HCT116 (cell line): ENCODE data around the gene FARP1. TPM values are rescaled to one million over a fixed set of nuclear protein-coding genes. Genes with fewer than 3 reads are reported as not detected.

Source experiments
- ATAC-seq: fragments of 200-7000 bp; cut with Tn5 transposase; 2 replicates; pipeline ENCODE4 v1.9.1; 2020; ENCODE audit warnings: mild to moderate bottlenecking, moderate library complexity
- BruUV-seq: library from RNA; stranded (reverse); fragments of 400-500 nt; replicated peaks from 2 replicates; lab custom pipeline; 2021; lab: Mats Ljungman, UMichigan
- CTCF ChIA-PET: fragments of 300-600 bp; sonication (Branson Sonifier 250); formaldehyde crosslinking; loops from one replicate; lab custom pipeline; 2021; ENCODE audit warnings: antibody characterized with exemption; lab: Charles Lee
- POLR2A ChIA-PET: fragments of 300-600, 350-600 bp; sonication (Branson Sonifier 250); formaldehyde crosslinking; loops from one replicate; lab custom pipeline; 2021; ENCODE audit warnings: antibody characterized with exemption; lab: Charles Lee
- RAD21 ChIA-PET, 2 experiments: fragments of 300-600 bp; sonication (Branson Sonifier 250); formaldehyde crosslinking; loops; one replicate each; lab custom pipeline; 2023; ENCODE audit warnings: low total read pairs in 2 of 2; ENCODE audit not compliant: uncharacterized antibody in 2 of 2, unreplicated experiment in 2 of 2, low non-redundant PET in 1 of 2; lab: Charles Lee
- DNase-seq: peaks from one replicate; pipeline ENCODE4 v3.0.0-alpha.2; 2010; ENCODE audit warnings: low read depth, low spot score
- H2AFZ ChIP-seq: fragments of 200-600 bp; shearing (Covaris generic), sonication (generic); 2 replicates; pipeline ENCODE4 v1.6.1; 2017; ENCODE audit warnings: low read depth, mixed run types, mixed read lengths, antibody characterized with exemption, low read length; ENCODE audit not compliant: poor library complexity, severe bottlenecking
- H3K27ac ChIP-seq: 2 replicates; pipeline ENCODE4 v1.5.1; 2012; ENCODE audit warnings: low read depth, low read length
- H3K27me3 ChIP-seq: fragments of 200-600 bp; sonication (generic); 2 replicates; pipeline ENCODE4 v1.6.1; 2016; ENCODE audit warnings: mixed run types, low read length, mixed read lengths; ENCODE audit not compliant: insufficient read depth
- H3K36me3 ChIP-seq, 2 experiments: fragments of 200-500 bp in 1 of 2; fragments of 200-600 bp in 1 of 2; sonication (Bioruptor generic) in 1 of 2; sonication (generic) in 1 of 2; 2 replicates each; pipeline versions ENCODE4 v1.5.1 to v1.6.1; 2014 to 2016; ENCODE audit warnings: low read length in 2 of 2, inconsistent platforms in 1 of 2, mixed read lengths in 1 of 2, mixed run types in 1 of 2; ENCODE audit not compliant: insufficient read depth in 2 of 2, control insufficient read depth in 1 of 2
- H3K4me1 ChIP-seq, 2 experiments: fragments of 200-600 bp in 1 of 2; sonication (generic) in 1 of 2; 2 replicates each; pipeline versions ENCODE4 v1.5.1 to v1.6.1; 2012 to 2017; ENCODE audit warnings: low read length in 2 of 2, inconsistent platforms in 1 of 2, mild to moderate bottlenecking in 1 of 2, mixed read lengths in 1 of 2, mixed run types in 1 of 2, moderate library complexity in 1 of 2; ENCODE audit not compliant: insufficient read depth in 2 of 2, control insufficient read depth in 1 of 2
- H3K4me2 ChIP-seq: fragments of 200-600 bp; sonication (generic); 2 replicates; pipeline ENCODE4 v1.6.1; 2017; ENCODE audit warnings: mixed run types, low read length, mixed read lengths
- H3K4me3 ChIP-seq, 2 experiments: fragments of 200-600 bp in 1 of 2; sonication (generic) in 1 of 2; replicated peaks in 1 of 2; 2 replicates each; pipeline ENCODE4 v1.5.1; 2011 to 2016; ENCODE audit warnings: low read length in 2 of 2, control low read depth in 1 of 2, low read depth in 1 of 2, mild to moderate bottlenecking in 1 of 2, mixed read lengths in 1 of 2, mixed run types in 1 of 2
- H3K79me2 ChIP-seq: fragments of 200-600 bp; sonication (generic); 2 replicates; pipeline ENCODE4 v1.6.1; 2017; ENCODE audit warnings: mild to moderate bottlenecking, mixed run types, low read length, moderate library complexity, mixed read lengths; ENCODE audit not compliant: insufficient read depth
- H3K9ac ChIP-seq: fragments of 200-600 bp; sonication (generic); 2 replicates; pipeline ENCODE4 v1.6.1; 2016; ENCODE audit warnings: low read length, mixed read lengths
- H3K9me2 ChIP-seq: fragments of 200-600 bp; sonication (generic), shearing (Covaris generic); 2 replicates; pipeline ENCODE4 v1.6.1; 2017; ENCODE audit warnings: mixed run types, mild to moderate bottlenecking, moderate library complexity; ENCODE audit not compliant: insufficient read depth
- H3K9me3 ChIP-seq, 2 experiments: fragments of 200-500 bp in 1 of 2; fragments of 200-600 bp in 1 of 2; sonication (Bioruptor generic) in 1 of 2; sonication (generic) in 1 of 2; 2 replicates each; pipeline ENCODE4 v1.6.1; 2014 to 2017; ENCODE audit warnings: low read length in 2 of 2, mixed read lengths in 2 of 2, inconsistent platforms in 1 of 2, low read depth in 1 of 2, mild to moderate bottlenecking in 1 of 2, mixed run types in 1 of 2, moderate library complexity in 1 of 2; ENCODE audit not compliant: control insufficient read depth in 1 of 2, insufficient read depth in 1 of 2
- H4K20me1 ChIP-seq: fragments of 200-600 bp; sonication (generic), shearing (Covaris generic); 2 replicates; pipeline ENCODE4 v1.6.1; 2017; ENCODE audit warnings: mixed run types, mild to moderate bottlenecking, moderate library complexity; ENCODE audit not compliant: insufficient read depth
- CBX3 ChIP-seq: IDR thresholded peaks from 2 replicates; pipeline ENCODE4 v1.6.1; 2012; ENCODE audit warnings: low read depth
- CEBPB ChIP-seq: IDR thresholded peaks from 2 replicates; pipeline ENCODE4 v1.6.1; 2012; ENCODE audit warnings: low read depth
- ELF1 ChIP-seq: IDR thresholded peaks from 2 replicates; pipeline ENCODE4 v1.6.1; 2012; ENCODE audit warnings: low read depth, borderline replicate concordance
- EZH2 ChIP-seq: fragments of 200-600 bp; sonication (generic); IDR thresholded peaks from 2 replicates; pipeline ENCODE4 v1.6.1; 2017; ENCODE audit warnings: antibody characterized with exemption, mixed run types
- EZH2phosphoT487 ChIP-seq: fragments of 200-600 bp; IDR thresholded peaks from 2 replicates; pipeline ENCODE4 v1.6.1; 2018; ENCODE audit warnings: antibody characterized with exemption, borderline replicate concordance
- FOSL1 ChIP-seq: IDR thresholded peaks from 2 replicates; pipeline ENCODE4 v1.6.1; 2012; ENCODE audit warnings: low read depth
- JUND ChIP-seq: IDR thresholded peaks from 2 replicates; pipeline ENCODE4 v1.6.1; 2012
- POLR2A ChIP-seq: IDR thresholded peaks from 2 replicates; pipeline ENCODE4 v1.7.0; 2011; ENCODE audit warnings: borderline replicate concordance; ENCODE audit not compliant: insufficient read depth, insufficient read length; ENCODE audit errors: extremely low read depth
- POLR2AphosphoS5 ChIP-seq: IDR thresholded peaks from 2 replicates; pipeline ENCODE4 v1.6.1; 2011; ENCODE audit warnings: mild to moderate bottlenecking, low read depth, low read length, moderate library complexity
- SIN3A ChIP-seq: IDR thresholded peaks from 2 replicates; pipeline ENCODE4 v1.6.1; 2012; ENCODE audit warnings: low read depth
- SRF ChIP-seq: IDR thresholded peaks from 2 replicates; pipeline ENCODE4 v1.6.1; 2012; ENCODE audit warnings: low read depth
- TCF7L2 ChIP-seq: IDR thresholded peaks from 2 replicates; pipeline ENCODE4 v1.7.0; 2011; ENCODE audit warnings: borderline replicate concordance, inconsistent platforms; ENCODE audit not compliant: insufficient read depth, insufficient read length; ENCODE audit errors: extremely low read depth
- YY1 ChIP-seq: IDR thresholded peaks from 2 replicates; pipeline ENCODE4 v1.6.1; 2011; ENCODE audit warnings: low read length, low read depth, moderate library complexity, mild to moderate bottlenecking; ENCODE audit not compliant: insufficient replicate concordance; ENCODE audit errors: extremely low read depth
- ZBTB33 ChIP-seq: IDR thresholded peaks from 2 replicates; pipeline ENCODE4 v1.6.1; 2011; ENCODE audit warnings: mild to moderate bottlenecking, low read length, moderate library complexity; ENCODE audit not compliant: insufficient replicate concordance; ENCODE audit errors: extremely low read depth
- ZFX ChIP-seq: fragments of 450-650 bp; IDR thresholded peaks from 2 replicates; pipeline ENCODE4 v1.6.1; 2017
- ZNF274 ChIP-seq: fragments of 200-500 bp; sonication (Bioruptor generic); IDR thresholded peaks from 2 replicates; pipeline ENCODE4 v1.6.1; 2014; ENCODE audit warnings: mild to moderate bottlenecking, low read depth, low read length, inconsistent platforms
- intact Hi-C: fragments of 100-400 bp; cut with micrococcal nuclease; formaldehyde crosslinking; loops from 2 replicates; pipeline ENCODE4 v1.10.0; 2022
- total RNA-seq: library from RNA; stranded (reverse); gene quantifications from one replicate; pipeline ENCODE4 v1.2.1, GENCODE V29; 2021; ENCODE audit not compliant: unreplicated experiment
- TF ChIP-seq, protein P1 (sequence below): IDR thresholded peaks from 2 replicates; pipeline ENCODE4 v1.6.1; 2012
- TF ChIP-seq, protein P2 (sequence below): IDR thresholded peaks from 2 replicates; pipeline ENCODE4 v1.6.1; 2012

The FARP1 gene
- total RNA-seq, 1 experiment from 2014 or later, result 30.5 TPM

DNA sequence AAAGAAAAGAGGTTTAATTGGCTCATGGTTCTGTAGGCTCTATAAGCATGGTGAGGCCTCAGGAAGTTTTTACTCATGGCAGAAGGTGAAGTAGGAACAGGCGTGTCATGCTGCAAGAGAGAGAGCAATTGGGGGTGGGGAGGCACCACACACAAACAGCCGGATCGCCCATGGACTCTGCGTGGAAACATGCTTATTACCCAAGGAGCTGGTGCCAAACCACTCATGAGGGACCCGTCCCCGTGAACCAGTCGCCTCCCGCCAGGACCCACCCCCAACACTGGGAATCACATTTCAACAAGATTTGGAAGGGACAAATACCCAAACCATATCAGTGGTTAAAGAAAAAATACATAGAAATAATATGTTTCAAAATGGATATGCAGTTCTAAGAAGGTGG lies 208.7 kb downstream of the FARP1 start:
- intact Hi-C loops, result no loop called here
- no peaks in the 10 kb centered on the region for H4K20me1 ChIP-seq
- TF ChIP-seq SRF, result no peak
- no peak for TF ChIP-seq EZH2
- no peak for TF ChIP-seq EZH2phosphoT487
- no peak for TF ChIP-seq POLR2A
- TF ChIP-seq, protein P1, sequence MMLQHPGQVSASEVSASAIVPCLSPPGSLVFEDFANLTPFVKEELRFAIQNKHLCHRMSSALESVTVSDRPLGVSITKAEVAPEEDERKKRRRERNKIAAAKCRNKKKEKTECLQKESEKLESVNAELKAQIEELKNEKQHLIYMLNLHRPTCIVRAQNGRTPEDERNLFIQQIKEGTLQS, result no peak
- TF ChIP-seq POLR2AphosphoS5, result no peak
- TF ChIP-seq YY1, result no peak
- no peak for TF ChIP-seq ZNF274
- no peak for TF ChIP-seq JUND
- no peak for TF ChIP-seq CBX3
- TF ChIP-seq, all 23 proteins: peak for 0
- no peak for ATAC-seq
- H3K4me1 ChIP-seq, result no peaks in the 10 kb centered on the region
- H3K9me2 ChIP-seq, result no peaks in the 10 kb centered on the region
- H2AFZ ChIP-seq, result no peak overlapping the region
- no peak overlapping the region for H3K9ac ChIP-seq
- no peak overlapping the region for H3K4me3 ChIP-seq
- DNase-seq, result no peak
- H3K4me2 ChIP-seq, result no peak overlapping the region
- no peaks in the 10 kb centered on the region for H3K36me3 ChIP-seq
- H3K27ac ChIP-seq, result no peak overlapping the region
- POLR2A ChIA-PET, result no interaction called here
- H3K27me3 ChIP-seq, result no peaks in the 10 kb centered on the region
- BruUV-seq, result no TSS peak
- no peaks in the 10 kb centered on the region for H3K79me2 ChIP-seq
- RAD21 ChIA-PET, result no interaction called here
- CTCF ChIA-PET, result no interaction called here
- no peaks in the 10 kb centered on the region for H3K9me3 ChIP-seq

- DNase-seq, result no peak
- no peak overlapping the region for H3K4me2 ChIP-seq
- intact Hi-C loops, result no loop called here
- no peaks in the 10 kb centered on the region for H3K36me3 ChIP-seq
- ChIA-PET CTCF (no interaction called here), RAD21 (no interaction called here), POLR2A (no interaction called here)
- BruUV-seq, result no TSS peak
- no peak overlapping the region for H2AFZ ChIP-seq
- no peak overlapping the region for H3K4me3 ChIP-seq
- no peaks in the 10 kb centered on the region for H3K4me1 ChIP-seq
- no peaks in the 10 kb centered on the region for H3K79me2 ChIP-seq
- TF ChIP-seq FOSL1 (no peak), SIN3A (no peak), EZH2phosphoT487 (no peak), ZBTB33 (no peak), ZFX (no peak), YY1 (no peak), JUND (no peak), ZNF274 (no peak), CEBPB (no peak), POLR2A (no peak), ELF1 (no peak), TCF7L2 (no peak), SRF (no peak)
- TF ChIP-seq, protein P2, sequence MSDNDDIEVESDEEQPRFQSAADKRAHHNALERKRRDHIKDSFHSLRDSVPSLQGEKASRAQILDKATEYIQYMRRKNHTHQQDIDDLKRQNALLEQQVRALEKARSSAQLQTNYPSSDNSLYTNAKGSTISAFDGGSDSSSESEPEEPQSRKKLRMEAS, result no peak
- TF ChIP-seq, protein P1, result no peak
- no peak for ATAC-seq
- no peaks in the 10 kb centered on the region for H3K9me3 ChIP-seq
- H4K20me1 ChIP-seq, result no peaks in the 10 kb centered on the region
- H3K27me3 ChIP-seq, result no peaks in the 10 kb centered on the region
- no peak overlapping the region for H3K27ac ChIP-seq
- H3K9me2 ChIP-seq, result no peaks in the 10 kb centered on the region
- no peak overlapping the region for H3K9ac ChIP-seq
These were observed 209.3 kb downstream of the FARP1 start for GRCh38 chr13:98352226-98352625.
